Ovary (tissue), 9 donors: ENCODE measurements around the gene AQP5. TPM values are rescaled to one million over a fixed set of nuclear protein-coding genes. Genes with fewer than 3 reads are reported as not detected.

Experiments used
- DNase-seq, 5 donors: peaks; one replicate each; pipeline ENCODE4 v3.0.0-alpha.2; 2019 to 2020
- H3K27ac ChIP-seq, 2 donors: fragments of 200-600 bp; one replicate each; pipeline versions ENCODE4 v1.5.1 to v1.8.0; 2019 to 2022
- H3K27me3 ChIP-seq: fragments of 200-600 bp; one replicate; pipeline ENCODE4 v1.8.0; 2022
- H3K36me3 ChIP-seq: fragments of 200-600 bp; sonication (generic); one replicate; pipeline ENCODE4 v1.5.1; 2019
- H3K4me1 ChIP-seq: one replicate; pipeline ENCODE4 v1.8.1; 2013; ENCODE audit warnings: mild to moderate bottlenecking, moderate library complexity; ENCODE audit not compliant: insufficient read depth
- H3K4me3 ChIP-seq: fragments of 200-600 bp; sonication (generic); one replicate; pipeline ENCODE4 v1.5.1; 2017
- H3K9me3 ChIP-seq, 2 donors: fragments of 200-600 bp in 1 of 2; sonication (generic) in 1 of 2; one replicate each; pipeline versions ENCODE4 v1.5.1 to v1.8.1; 2013 to 2019; ENCODE audit warnings: mild to moderate bottlenecking in 1 of 2, moderate library complexity in 1 of 2
- CTCF ChIP-seq, 3 donors: fragments of 450-650 bp in 2 of 3; fragments of 200-600 bp in 1 of 3; IDR thresholded peaks; one replicate each; pipeline versions ENCODE4 v1.5.1 to v1.8.0; 2016 to 2022; ENCODE audit warnings: antibody characterized with exemption in 3 of 3, mild to moderate bottlenecking in 1 of 3
- EP300 ChIP-seq: sonication (generic); formaldehyde crosslinking; IDR thresholded peaks from one replicate; pipeline ENCODE4 v1.6.1; 2017; ENCODE audit warnings: antibody characterized with exemption
- POLR2A ChIP-seq: fragments of 450-650 bp; IDR thresholded peaks from one replicate; pipeline ENCODE4 v1.6.1; 2017; ENCODE audit warnings: antibody characterized with exemption, mild to moderate bottlenecking, moderate library complexity
- WGBS, 3 donors: extraction: QIAGEN DNeasy Blood & Tissue Kit in 1 of 3; methylation state at CpG; one replicate each; pipeline versions ENCODE4 v1.1.5 to v1.1.7; 2013 to 2017; 5-methylcytosine and 5-hydroxymethylcytosine counted together
- intact Hi-C, 4 donors: fragments of 100-400 bp; cut with DNase I; formaldehyde crosslinking; loops; one replicate each; pipeline versions ENCODE4 v1.11.0 to v1.15.1; 2022 to 2023
- polyA plus RNA-seq, 2 donors: library from polyadenylated mRNA; stranded (reverse); fragments of 200-250 nt in 1 of 2; fragments of 350-450 nt in 1 of 2; fragmentation: Illumina TruSeq in 1 of 2; extraction: RNeasy Lipid Tissue Mini Kit (QIAGEN cat#74804) in 1 of 2; gene quantifications; one replicate each; pipeline ENCODE4 v1.2.3, GENCODE V29; 2013 to 2014
- total RNA-seq, 7 donors: library from RNA; depleted of rRNA in 2 of 7; stranded (reverse); fragments of >200 nt in 2 of 7; fragmentation: NEBNext Ultra II Directional in 3 of 7; extraction: Animal tissue kit (Norgen Biotek cat#: 25700) in 3 of 7; gene quantifications; one replicate each; pipeline versions ENCODE4 v1.1.0 to v1.2.4, GENCODE V29; 2016 to 2023
- donor health status: DM: no; HTN: no; CAD: no; lungs with moderate emphysema.
- donor health status: DM: no; HTN: no; CAD: no.
- donor health status: Bipolar disorder and iron deficiency.
- donor health status: DM: yes; HTN: yes; CAD: no.
- donor health status: DM: no; HTN: no; CAD: no.
- donor health status: DM: yes; HTN: yes; CAD: no.

Gene AQP5
- total and polyA plus RNA-seq, 9 donors: 0.12 to 0.92 (median 0.50) TPM; not detected in 4

GRCh38 chr12:49953961-49954846 lies 7.5 kb upstream of the AQP5 start:
- WGBS, 3 donors: 69 to 76% (median 74%) methylated on average over 21 of the region's 21 CpGs
- peak in 1 of 5 donors; percentile 20 for DNase-seq

GRCh38 chr12:49954863-49955830 lies 6.5 kb upstream of the AQP5 start:
- H3K9me3 ChIP-seq: no peaks in the 10 kb centered on the region
- no peaks in the 10 kb centered on the region for H3K27me3 ChIP-seq
- no peaks in the 10 kb centered on the region for H3K36me3 ChIP-seq
- H3K4me1 ChIP-seq: no peaks in the 10 kb centered on the region
- H3K4me3 ChIP-seq: no peak overlapping the region
- intact Hi-C loops: no loop called here
- no peak for TF ChIP-seq EP300
- TF ChIP-seq CTCF (IDR thresholded peaks at IDR 0.05): no peak
- no peak for TF ChIP-seq POLR2A
- H3K27ac ChIP-seq: no peak overlapping the region
- peak in 1 of 5 donors; percentile 29 for DNase-seq
- WGBS, 3 donors: 26 to 36% (median 29%) methylated on average over 45 to 53 of the region's 53 CpGs

More at GRCh38 chr12:49953961-49954846, 7.5 kb upstream of the AQP5 start:
- Histone ChIP-seq H3K27me3 (no peaks in the 10 kb centered on the region), H3K4me1 (no peaks in the 10 kb centered on the region), H3K9me3 (no peaks in the 10 kb centered on the region), H3K27ac (no peak overlapping the region), H3K4me3 (no peak overlapping the region), H3K36me3 (no peaks in the 10 kb centered on the region)
- TF ChIP-seq EP300 (no peak), CTCF (IDR thresholded peaks at IDR 0.05) (no peak), POLR2A (no peak)
- intact Hi-C loops: no loop called here

- Histone ChIP-seq H3K4me3 (no peak overlapping the region), H3K36me3 (no peaks in the 10 kb centered on the region), H3K27me3 (peaks cover 2% of the 10 kb centered on the region), H3K4me1 (no peaks in the 10 kb centered on the region), H3K9me3 (no peaks in the 10 kb centered on the region), H3K27ac (no peak overlapping the region)
- TF ChIP-seq CTCF (IDR thresholded peaks at IDR 0.05): no peak
- no peak for TF ChIP-seq POLR2A
- no peak for TF ChIP-seq EP300
- WGBS, 3 donors: 77 to 84% (median 79%) methylated on average over 13 of the region's 13 CpGs
- intact Hi-C loops: no loop called here
- DNase-seq: peak in 1 of 5 donors; percentile 21
These were observed 5.6 kb upstream of the AQP5 start for GRCh38 chr12:49955899-49956662.
